CD4-positive, alpha-beta T cell treated with Interleukin-15 for 4 hours (primary cell): Measurements from ENCODE around the gene NEU4.

Source experiments
- DNase-seq: peaks from one replicate; pipeline ENCODE4 v3.0.0-alpha.2; 2020; ENCODE audit warnings: low spot score

NEU4 gene

GRCh38 chr2:241865416-241865956 lies 56.5 kb downstream of the NEU4 start:
- DNase-seq = no peak

- DNase-seq = no peak
Measured at GRCh38 chr2:241865957-241866789, 57.2 kb downstream of the NEU4 start.
